Esophagus squamous epithelium (tissue), 5 donors: ENCODE data around the gene ABCG2. TPM values are rescaled to one million over a fixed set of nuclear protein-coding genes. Genes with fewer than 3 reads are reported as not detected.

Source experiments
- DNase-seq: peaks from one replicate; lab custom pipeline; 2025; lab: John Stamatoyannopoulos, UW
- H3K27ac ChIP-seq, 4 donors: fragments of 200-600 bp; sonication (generic); one replicate each; pipeline ENCODE4 v1.5.1; 2016 to 2019; ENCODE audit warnings: mild to moderate bottlenecking in 1 of 4
- H3K27me3 ChIP-seq, 4 donors: fragments of 200-600 bp; sonication (generic); 1 replicate in 3 of 4; 2 replicates in 1 of 4; pipeline versions ENCODE4 v1.5.1 to v1.6.0; 2017 to 2021; ENCODE audit warnings: antibody characterized with exemption in 1 of 4
- H3K36me3 ChIP-seq, 3 donors: fragments of 200-600 bp; sonication (generic); one replicate each; pipeline ENCODE4 v1.5.1; 2016 to 2019
- H3K4me1 ChIP-seq, 3 donors: fragments of 200-600 bp; sonication (generic); one replicate each; pipeline ENCODE4 v1.5.1; 2017 to 2019
- H3K4me3 ChIP-seq, 4 donors: fragments of 200-600 bp; sonication (generic); 1 replicate in 3 of 4; 2 replicates in 1 of 4; pipeline ENCODE4 v1.5.1; 2016 to 2019; ENCODE audit warnings: mild to moderate bottlenecking in 2 of 4, moderate library complexity in 1 of 4
- H3K9me3 ChIP-seq, 3 donors: fragments of 200-600 bp; sonication (generic); one replicate each; pipeline ENCODE4 v1.5.1; 2016 to 2019
- POLR2A ChIP-seq, 4 donors: fragments of 450-650 bp; IDR thresholded peaks; one replicate each; pipeline ENCODE4 v1.6.1; 2017; ENCODE audit warnings: antibody characterized with exemption in 4 of 4, mild to moderate bottlenecking in 4 of 4, moderate library complexity in 3 of 4
- WGBS, 2 donors: methylation state at CpG; one replicate each; pipeline ENCODE4 v1.1.5; 2018; 5-methylcytosine and 5-hydroxymethylcytosine counted together
- intact Hi-C: fragments of 100-400 bp; cut with DNase I; formaldehyde crosslinking; loops from one replicate; pipeline ENCODE4 v1.15.0; 2022
- total RNA-seq, 4 donors: library from RNA; depleted of rRNA; stranded (reverse); fragments of >200 nt; gene quantifications; one replicate each; pipeline ENCODE4 v1.1.0, GENCODE V29; 2016
- TF ChIP-seq, protein P1 (sequence below), 6 experiments: fragments of 450-650 bp in 4 of 6; fragments of 200-600 bp in 2 of 6; sonication (generic) in 2 of 6; IDR thresholded peaks; one replicate each; pipeline ENCODE4 v1.5.1; 2016 to 2019; ENCODE audit warnings: antibody characterized with exemption in 6 of 6, mild to moderate bottlenecking in 4 of 6, moderate library complexity in 4 of 6
- donor health status: DM: yes; HTN: yes; CAD: no.

ABCG2 gene
- total RNA-seq, 4 donors from 2014 or later = 0.76 to 7.1 (median 3.6) TPM

DNA sequence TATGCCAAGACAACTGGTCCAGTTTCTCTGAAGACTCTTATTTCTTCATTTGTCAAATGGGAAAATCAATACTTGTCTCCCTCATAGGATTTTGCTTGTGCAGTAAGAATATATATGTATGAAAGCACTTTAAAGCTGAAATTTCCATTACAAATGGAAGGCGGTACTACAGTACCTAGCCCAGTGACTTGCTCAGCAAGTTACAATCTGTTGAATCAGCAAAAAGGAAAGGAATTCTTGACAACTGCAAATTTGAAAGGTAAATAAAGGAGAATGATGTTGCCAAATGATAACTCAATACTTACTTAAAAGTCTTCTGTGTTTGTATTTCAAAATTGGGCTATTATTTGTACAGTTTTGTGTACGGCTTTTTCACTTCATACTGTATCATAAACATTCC, 79.9 kb downstream of the ABCG2 start:
- no peak for DNase-seq
- no peaks in the 10 kb centered on the region for H3K27me3 ChIP-seq
- H3K4me1 ChIP-seq = peaks cover 0 to 15% (median 5%) of the 10 kb centered on the region in 3 donors
- TF ChIP-seq POLR2A (IDR thresholded peaks at IDR 0.05) = no peak
- TF ChIP-seq, protein P1, sequence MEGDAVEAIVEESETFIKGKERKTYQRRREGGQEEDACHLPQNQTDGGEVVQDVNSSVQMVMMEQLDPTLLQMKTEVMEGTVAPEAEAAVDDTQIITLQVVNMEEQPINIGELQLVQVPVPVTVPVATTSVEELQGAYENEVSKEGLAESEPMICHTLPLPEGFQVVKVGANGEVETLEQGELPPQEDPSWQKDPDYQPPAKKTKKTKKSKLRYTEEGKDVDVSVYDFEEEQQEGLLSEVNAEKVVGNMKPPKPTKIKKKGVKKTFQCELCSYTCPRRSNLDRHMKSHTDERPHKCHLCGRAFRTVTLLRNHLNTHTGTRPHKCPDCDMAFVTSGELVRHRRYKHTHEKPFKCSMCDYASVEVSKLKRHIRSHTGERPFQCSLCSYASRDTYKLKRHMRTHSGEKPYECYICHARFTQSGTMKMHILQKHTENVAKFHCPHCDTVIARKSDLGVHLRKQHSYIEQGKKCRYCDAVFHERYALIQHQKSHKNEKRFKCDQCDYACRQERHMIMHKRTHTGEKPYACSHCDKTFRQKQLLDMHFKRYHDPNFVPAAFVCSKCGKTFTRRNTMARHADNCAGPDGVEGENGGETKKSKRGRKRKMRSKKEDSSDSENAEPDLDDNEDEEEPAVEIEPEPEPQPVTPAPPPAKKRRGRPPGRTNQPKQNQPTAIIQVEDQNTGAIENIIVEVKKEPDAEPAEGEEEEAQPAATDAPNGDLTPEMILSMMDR (IDR thresholded peaks at IDR 0.05) = no peak
- peaks cover 0 to 47% (median 10%) of the 10 kb centered on the region in 3 donors for H3K36me3 ChIP-seq
- H3K9me3 ChIP-seq = no peaks in the 10 kb centered on the region
- WGBS, 2 donors = 54 to 67% methylated on average over 2 of the region's 2 CpGs
- peak overlapping the region; percentile 17 to 60 (median 45) for H3K27ac ChIP-seq
- intact Hi-C loops = no loop called here
- H3K4me3 ChIP-seq = no peak overlapping the region

DNA sequence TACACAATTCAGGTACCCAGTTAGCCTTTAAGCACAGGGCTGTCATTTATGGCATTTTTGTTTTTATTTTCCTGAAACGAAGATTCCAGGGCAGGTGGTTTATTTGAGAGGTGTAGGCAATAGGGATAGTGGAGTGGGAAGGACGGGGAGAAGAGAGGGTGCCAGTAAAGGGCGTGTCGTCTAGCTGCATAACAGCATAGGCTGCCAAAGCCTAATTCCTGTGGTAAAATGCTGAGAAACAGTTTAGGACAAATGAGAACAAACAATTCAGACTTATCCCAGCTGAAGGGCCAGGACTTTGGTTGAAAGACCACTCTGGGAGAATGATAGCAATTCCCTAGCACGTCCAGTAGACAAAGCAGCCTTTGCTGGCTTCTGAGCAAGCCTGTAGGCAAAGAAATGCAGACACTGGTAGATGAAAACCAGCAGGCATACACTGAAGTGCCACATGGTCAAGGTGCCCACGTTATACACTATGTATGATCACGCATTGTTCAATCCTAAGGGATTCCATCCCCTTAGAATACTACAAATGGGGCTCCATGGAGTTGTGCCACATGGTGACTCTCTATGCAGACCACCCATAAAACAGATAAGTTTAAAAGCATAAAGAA, 80.4 kb downstream of the ABCG2 start:
- TF ChIP-seq, protein P1 (IDR thresholded peaks at IDR 0.05) = no peak
- no peak for TF ChIP-seq POLR2A (IDR thresholded peaks at IDR 0.05)
- WGBS, 2 donors = 61 to 69% methylated on average over 7 of the region's 7 CpGs
- intact Hi-C loops = no loop called here

DNA sequence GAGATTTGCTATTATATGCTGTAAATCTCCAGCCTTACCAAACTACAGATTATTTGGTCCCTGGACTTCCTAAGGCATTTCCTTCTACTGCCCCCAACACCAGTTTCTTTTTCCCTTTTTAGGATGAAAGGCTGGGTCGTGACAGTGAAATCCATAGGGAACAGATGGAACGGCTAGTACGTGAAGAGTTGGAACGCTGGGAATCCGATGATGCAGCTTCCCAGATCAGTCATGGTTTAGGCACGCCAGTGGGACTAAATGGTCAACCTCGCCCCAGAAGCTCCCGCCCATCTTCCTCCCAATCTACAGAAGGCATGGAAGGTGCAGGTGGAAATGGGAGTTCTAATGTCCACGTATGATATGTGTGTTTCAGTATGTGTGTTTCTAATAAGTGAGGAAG, 83.1 kb downstream of the ABCG2 start:
- Histone ChIP-seq H3K27ac (no peak overlapping the region), H3K9me3 (no peaks in the 10 kb centered on the region), H3K27me3 (no peaks in the 10 kb centered on the region), H3K4me3 (no peak overlapping the region), H3K4me1 (peaks cover 0 to 15% (median 5%) of the 10 kb centered on the region in 3 donors), H3K36me3 (peaks cover 0 to 80% (median 18%) of the 10 kb centered on the region in 3 donors)
- TF ChIP-seq, protein P1 (IDR thresholded peaks at IDR 0.05) = no peak
- TF ChIP-seq POLR2A (IDR thresholded peaks at IDR 0.05) = no peak
- 79 to 93% methylated on average over 9 of the region's 9 CpGs for WGBS, 2 donors
- intact Hi-C loops = no loop called here
- no peak for DNase-seq

More for the DNA sequence above, 80.4 kb downstream of the ABCG2 start:
- Histone ChIP-seq H3K4me3 (no peak overlapping the region), H3K9me3 (no peaks in the 10 kb centered on the region), H3K27me3 (no peaks in the 10 kb centered on the region), H3K27ac (peak overlapping the region; percentile 17 to 60 (median 45)), H3K4me1 (peaks cover 0 to 15% (median 5%) of the 10 kb centered on the region in 3 donors), H3K36me3 (peaks cover 0 to 53% (median 10%) of the 10 kb centered on the region in 3 donors)
- DNase-seq = no peak

DNA sequence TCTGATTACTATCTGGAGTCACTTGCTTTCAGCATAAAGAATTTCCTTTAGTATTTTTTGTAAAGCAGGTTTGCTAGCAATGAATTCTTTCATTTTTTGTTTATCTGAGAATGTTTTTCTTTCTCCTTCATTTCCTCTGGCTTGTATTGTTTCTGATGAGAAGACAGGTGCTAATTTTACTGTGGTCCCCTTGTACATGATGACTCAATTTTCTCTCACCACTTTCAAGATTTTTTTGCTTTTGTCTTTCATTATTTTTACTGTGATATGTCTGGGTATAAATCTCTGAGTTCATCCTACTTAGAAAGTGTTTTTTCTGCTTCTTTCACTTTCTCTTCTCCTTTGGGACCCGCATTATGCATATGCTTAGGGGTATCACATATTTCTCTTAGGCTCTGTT, 88.4 kb downstream of the ABCG2 start:
- 93 to 100% methylated on average over 1 of the region's 1 CpG for WGBS, 2 donors
- Histone ChIP-seq H3K27ac (no peak overlapping the region), H3K4me3 (no peak overlapping the region), H3K9me3 (no peaks in the 10 kb centered on the region), H3K27me3 (no peaks in the 10 kb centered on the region), H3K4me1 (no peaks in the 10 kb centered on the region), H3K36me3 (peaks cover 0 to 100% (median 45%) of the 10 kb centered on the region in 3 donors)
- intact Hi-C loops = no loop called here
- TF ChIP-seq POLR2A (IDR thresholded peaks at IDR 0.05) = no peak
- TF ChIP-seq, protein P1 (IDR thresholded peaks at IDR 0.05) = no peak
- no peak for DNase-seq

DNA sequence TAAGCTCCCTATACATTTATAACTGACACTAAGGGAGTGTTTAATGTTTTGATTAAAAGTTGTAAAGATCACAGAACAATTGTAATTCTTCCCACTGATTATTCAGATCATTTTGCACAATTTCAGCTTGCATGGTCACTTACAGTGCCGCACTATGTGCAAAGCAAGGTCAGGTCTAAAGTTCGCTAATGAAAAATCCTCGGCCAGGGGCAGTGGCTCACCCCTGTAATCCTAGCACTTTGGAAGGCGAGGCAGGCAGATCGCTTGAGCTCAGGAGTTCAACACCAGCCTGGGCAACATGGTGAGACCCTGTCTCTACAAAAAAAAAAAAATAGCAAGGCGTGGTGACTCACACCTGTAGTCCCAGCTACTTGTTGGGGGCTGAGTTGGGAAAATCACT, 94.0 kb downstream of the ABCG2 start:
- H3K27ac ChIP-seq = peak overlapping the region in 2 of 4 donors; percentile 3 to 37
- 84 to 85% methylated on average over 6 of the region's 6 CpGs for WGBS, 2 donors
- H3K4me3 ChIP-seq = no peak overlapping the region
- no peak for TF ChIP-seq POLR2A (IDR thresholded peaks at IDR 0.05)
- TF ChIP-seq, protein P1 (IDR thresholded peaks at IDR 0.05) = no peak
- intact Hi-C loops = no loop called here
- H3K9me3 ChIP-seq = no peaks in the 10 kb centered on the region
- H3K4me1 ChIP-seq = peaks cover 0 to 33% (median 0%) of the 10 kb centered on the region in 3 donors
- H3K36me3 ChIP-seq = peaks cover 0 to 81% (median 27%) of the 10 kb centered on the region in 3 donors
- no peaks in the 10 kb centered on the region for H3K27me3 ChIP-seq
- no peak for DNase-seq
